Activated CD8-positive, alpha-beta memory T cell treated with anti-CD3 and anti-CD28 coated beads for 4 hours (primary cell): ENCODE measurements around the gene PLPP7.
A peak's percentile ranks its signal among the peaks of the same experiment; 100 is the strongest.

ENCODE experiments used
- DNase-seq, 2 donors: peaks; one replicate each; pipeline ENCODE4 v3.0.0-alpha.2; 2020; ENCODE audit warnings: low read depth in 2 of 2

PLPP7 gene

DNA sequence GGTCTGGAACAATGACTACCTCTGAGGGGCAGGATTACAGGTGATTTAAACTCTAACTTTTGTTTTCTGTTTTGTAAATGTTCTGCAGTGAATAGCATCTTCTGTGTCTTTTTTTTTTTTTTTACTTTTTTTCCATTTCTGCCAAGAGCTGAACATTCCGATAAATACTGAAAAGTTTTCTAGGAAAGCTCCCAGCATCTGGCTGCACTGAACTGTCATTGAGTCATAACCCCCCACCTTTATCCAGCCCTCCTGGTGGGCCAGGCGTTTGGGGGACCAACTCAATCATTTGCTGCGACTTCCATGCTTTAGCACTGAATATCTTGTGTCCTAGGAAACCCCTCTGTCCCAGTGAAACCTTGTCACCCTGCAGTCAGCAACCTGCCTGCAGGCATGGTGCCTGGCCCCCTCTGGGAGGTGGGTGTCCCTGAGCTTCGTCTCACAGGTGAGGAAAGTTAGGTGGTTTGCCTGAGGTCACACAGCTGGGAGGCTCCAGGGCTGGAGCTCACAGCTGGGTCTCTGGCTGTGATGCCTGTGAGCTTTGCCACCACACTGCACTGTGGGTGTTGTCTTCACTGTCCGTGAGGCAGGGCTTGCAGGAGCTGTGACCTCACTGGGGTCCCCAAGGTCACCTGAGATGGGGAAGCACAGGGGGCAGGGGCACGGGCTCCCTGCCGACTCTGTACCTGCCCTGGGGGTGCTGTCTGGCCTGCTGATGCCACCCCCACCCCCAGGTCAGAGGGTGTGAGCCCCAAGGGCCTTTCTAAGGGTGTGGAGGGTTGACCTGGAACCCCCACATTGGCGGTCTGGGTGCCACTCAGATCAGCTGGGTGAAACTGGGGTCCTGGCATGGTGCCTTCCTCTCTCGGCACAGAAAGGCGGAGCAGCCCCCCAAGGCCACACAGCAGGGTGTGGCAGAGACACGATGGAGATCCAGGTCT is 14.1 kb downstream of the PLPP7 start:
- no peak for DNase-seq

- DNase-seq = no peak
Observed at GRCh38 chr9:131304676-131305355, 15.3 kb downstream of the PLPP7 start.

- DNase-seq = no peak
Observed at GRCh38 chr9:131306397-131307004, 17.0 kb downstream of the PLPP7 start.

DNA sequence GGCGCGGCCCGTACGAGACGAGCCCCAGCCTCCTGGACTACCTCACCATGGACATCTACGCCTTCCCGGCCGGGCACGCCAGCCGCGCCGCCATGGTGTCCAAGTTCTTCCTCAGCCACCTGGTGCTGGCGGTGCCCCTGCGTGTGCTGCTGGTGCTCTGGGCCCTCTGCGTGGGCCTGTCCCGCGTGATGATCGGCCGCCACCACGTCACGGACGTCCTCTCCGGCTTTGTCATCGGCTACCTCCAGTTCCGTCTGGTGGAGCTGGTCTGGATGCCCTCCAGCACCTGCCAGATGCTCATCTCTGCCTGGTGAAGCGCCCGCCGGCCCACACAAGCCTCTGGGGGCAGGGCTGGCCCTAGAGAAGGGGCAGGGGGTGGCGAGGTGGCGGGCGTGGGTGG is 18.5 kb downstream of the PLPP7 start:
- DNase-seq = no peak

DNA sequence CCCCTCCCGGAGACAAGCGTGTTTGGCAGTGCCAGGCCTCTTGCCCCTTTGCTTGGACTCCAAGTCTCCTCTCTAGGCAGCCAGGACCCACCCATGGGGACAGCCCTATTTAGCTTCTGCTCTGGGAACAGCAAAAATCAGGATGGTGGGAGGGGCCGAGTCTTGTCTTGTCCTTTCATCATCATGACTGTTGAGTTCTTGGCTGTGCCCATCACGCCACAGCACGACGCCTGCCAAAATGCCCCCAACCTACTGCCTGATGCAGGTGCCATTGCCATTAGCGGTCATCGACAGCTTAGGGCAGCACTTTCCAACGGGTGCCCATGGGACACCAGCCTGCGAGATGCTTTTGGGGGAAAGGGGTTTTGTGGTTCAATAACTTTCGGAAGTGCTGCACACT is 18.9 kb downstream of the PLPP7 start:
- no peak for DNase-seq

DNA sequence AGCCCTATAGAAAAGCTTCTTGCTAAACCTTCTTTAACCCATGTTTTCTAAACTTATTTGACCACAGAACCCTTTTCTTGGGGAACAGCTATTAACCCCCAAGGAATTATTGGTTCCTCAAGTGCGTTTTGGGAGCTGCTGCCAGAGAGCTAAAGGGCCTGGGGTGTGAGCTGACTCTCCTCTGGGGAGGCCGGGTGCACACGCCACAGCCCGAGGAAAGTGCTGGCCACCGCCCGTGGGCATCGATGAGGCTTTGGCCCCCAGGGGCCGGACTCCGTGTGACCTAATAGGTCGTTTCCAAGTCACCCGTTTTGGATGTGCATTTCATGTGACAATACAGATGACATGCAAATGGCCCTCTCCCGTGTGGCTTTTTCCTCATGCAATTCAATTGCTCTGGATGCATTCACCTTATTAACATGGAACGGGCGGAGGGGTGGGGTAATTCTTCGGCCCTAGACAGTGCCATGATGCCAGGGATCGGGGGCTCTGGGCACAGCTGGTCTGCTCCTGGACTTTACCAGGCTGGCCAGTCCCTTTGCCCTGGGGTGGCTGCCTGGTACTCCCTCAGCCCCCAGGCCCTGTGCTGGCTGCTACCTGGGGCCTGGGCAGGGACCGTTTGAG is 19.5 kb downstream of the PLPP7 start:
- no peak for DNase-seq

GRCh38 chr9:131309530-131310276 is 20.2 kb downstream of the PLPP7 start:
- no peak for DNase-seq

- DNase-seq = peak; percentile 14 to 24
Observed at GRCh38 chr9:131310833-131311554, 21.5 kb downstream of the PLPP7 start.

DNA sequence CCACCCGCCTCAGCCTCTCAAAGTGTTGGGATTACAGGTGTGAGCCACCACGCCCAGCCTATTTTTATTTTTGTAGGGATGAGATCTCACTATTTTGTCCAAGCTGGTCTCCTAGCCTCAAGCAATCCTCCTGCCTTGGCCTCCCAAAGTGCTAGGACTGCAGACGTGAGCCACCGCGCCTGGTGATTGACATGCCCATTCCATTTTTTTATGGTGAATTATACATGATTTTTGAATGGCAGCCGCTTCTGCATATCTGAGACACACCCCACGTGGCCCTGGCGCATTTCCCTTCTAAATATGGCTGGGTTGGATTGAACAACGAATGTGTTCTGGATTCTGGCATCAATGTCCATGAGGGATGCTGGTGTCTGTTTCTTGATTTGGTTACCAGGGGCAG is 22.7 kb downstream of the PLPP7 start:
- no peak for DNase-seq

- no peak for DNase-seq
Observed at GRCh38 chr9:131312822-131313770, 23.6 kb downstream of the PLPP7 start.

GRCh38 chr9:131318231-131319085 is 28.9 kb downstream of the PLPP7 start:
- no peak for DNase-seq

GRCh38 chr9:131319486-131319885 is 30.0 kb downstream of the PLPP7 start:
- no peak for DNase-seq

DNA sequence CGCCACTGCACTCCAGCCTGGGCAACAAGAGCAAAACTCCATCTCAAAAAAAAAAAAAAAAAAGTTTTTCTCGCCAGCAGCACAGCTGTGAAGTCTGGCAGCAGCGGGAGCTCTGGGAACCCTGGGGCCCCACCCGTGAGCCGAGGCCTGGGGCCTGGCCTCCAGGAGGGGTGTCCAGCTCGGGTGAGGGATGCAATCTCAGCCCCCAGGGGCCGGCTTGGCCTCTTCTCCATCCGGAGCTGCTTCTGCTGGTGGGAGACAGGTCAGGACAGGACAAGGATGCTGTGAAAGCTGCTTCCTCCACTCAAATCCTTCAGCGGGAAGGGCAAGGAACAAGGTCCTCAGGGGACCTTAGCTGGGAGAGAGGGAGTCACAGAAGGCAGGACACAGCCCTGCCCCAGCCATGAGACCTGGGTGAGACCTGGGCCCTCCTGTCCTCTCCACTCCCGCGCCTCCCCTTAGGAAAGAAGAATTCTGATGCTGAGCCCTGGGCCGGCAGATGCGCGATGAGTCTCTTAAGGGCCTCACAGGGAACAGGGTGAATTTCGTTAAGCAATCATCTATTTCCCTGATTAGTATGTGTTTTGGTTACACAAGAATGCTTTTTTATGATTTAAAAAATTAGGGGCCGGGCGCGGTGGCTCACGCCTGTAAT is 30.6 kb downstream of the PLPP7 start:
- DNase-seq = no peak

DNA sequence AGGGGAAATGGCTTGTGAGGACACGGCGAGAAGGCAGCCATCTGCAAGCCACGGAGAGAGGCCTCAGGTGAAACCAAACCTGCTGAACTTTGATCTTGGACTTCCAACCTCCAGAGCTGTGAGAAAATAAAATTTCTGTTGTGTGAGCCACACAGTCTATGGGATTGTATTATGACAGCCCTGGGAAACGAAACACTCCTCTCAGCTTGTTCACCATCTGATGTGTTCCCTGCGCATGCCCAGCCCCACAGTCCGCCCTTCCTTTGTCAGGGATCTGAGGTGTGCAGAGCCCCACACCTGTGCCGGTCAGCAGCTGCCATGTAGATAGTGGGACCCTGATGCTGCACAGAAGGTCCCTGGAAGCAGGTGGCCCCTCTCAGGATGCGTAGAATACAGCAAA is 34.1 kb downstream of the PLPP7 start:
- no peak for DNase-seq

DNA sequence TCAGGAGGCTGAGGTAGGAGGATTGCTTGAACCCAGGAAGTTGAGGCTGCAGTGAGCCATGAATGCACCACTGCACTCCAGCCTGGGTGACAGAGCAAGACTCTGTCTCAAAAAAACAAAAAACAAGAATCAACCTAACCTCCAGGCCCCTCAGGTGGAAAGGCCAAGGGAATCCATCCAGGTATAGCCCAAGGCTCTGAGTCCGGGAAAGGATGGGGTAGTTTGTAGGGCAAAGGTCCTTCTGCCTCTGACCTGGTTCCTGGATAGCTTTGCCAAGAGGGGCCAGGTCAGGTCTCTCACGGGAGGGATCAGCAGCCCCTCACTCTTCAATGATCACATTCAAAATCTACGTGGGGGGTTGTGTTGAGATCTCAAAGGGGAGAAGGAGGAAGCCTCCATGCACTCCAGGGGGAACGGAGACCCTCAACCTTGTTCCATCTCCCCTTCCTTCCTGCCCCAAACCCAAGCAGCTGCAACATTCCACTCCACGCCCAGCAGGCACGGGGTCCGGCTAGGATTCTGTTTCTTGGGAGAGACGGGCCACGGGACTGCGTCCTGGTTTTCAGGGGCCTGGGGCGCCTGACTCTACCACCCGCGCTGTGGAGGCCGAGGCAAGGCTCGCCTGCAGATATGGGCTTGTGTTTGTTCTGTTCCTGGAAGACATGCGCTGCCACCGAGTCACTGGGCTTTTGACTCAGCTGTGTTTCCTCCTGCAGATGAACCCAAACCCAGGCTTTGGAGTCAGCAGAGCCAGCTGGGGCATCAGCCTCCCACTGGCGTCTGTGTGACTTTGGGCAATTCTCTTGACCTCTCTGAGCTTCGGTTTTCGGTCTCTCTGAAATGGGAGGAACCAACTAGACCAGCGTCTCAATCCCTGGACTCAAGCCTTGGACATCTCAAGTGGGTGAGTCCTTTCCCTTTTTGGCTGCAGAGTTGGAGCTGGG is 35.5 kb downstream of the PLPP7 start:
- no peak for DNase-seq

GRCh38 chr9:131329241-131329641 is 39.7 kb downstream of the PLPP7 start:
- no peak for DNase-seq
